Kidney (tissue), 14 donors: Measurements from ENCODE around the gene SLC1A7. TPM values are rescaled to one million over a fixed set of nuclear protein-coding genes. Genes with fewer than 3 reads are reported as not detected.

Source experiments
- DNase-seq, 5 donors: peaks; one replicate each; pipeline ENCODE4 v3.0.0-alpha.2; 2013 to 2020
- FAIRE-seq: peaks from 2 replicates; lab custom pipeline; 2012; peaks lifted over from hg19 to GRCh38; lab: Jason Lieb, UNC
- H3K27ac ChIP-seq, 2 donors: one replicate each; pipeline ENCODE4 v1.7.0; 2013; ENCODE audit warnings: low read depth in 2 of 2, low read length in 2 of 2, inconsistent platforms in 1 of 2
- H3K27me3 ChIP-seq: one replicate; pipeline ENCODE4 v1.7.1; 2013; ENCODE audit warnings: low read length, inconsistent platforms; ENCODE audit not compliant: control insufficient read depth, insufficient read depth
- H3K36me3 ChIP-seq, 3 donors: one replicate each; pipeline versions ENCODE4 v1.7.0 to v1.7.1; 2013; ENCODE audit warnings: low read length in 3 of 3, control low read depth in 1 of 3, inconsistent platforms in 1 of 3; ENCODE audit not compliant: insufficient read depth in 3 of 3, control insufficient read depth in 2 of 3
- H3K4me1 ChIP-seq, 3 donors: one replicate each; pipeline versions ENCODE4 v1.7.0 to v1.7.1; 2013; ENCODE audit warnings: low read length in 3 of 3, inconsistent platforms in 1 of 3, low read depth in 1 of 3; ENCODE audit not compliant: control insufficient read depth in 2 of 3, insufficient read depth in 2 of 3
- H3K4me3 ChIP-seq, 3 donors: one replicate each; pipeline versions ENCODE4 v1.7.0 to v1.8.1; 2013; ENCODE audit warnings: low read length in 3 of 3, control low read depth in 1 of 3, inconsistent platforms in 1 of 3
- H3K9ac ChIP-seq, 3 donors: one replicate each; pipeline versions ENCODE4 v1.7.0 to v1.7.1; 2013; ENCODE audit warnings: low read length in 3 of 3, control low read depth in 1 of 3, inconsistent platforms in 1 of 3
- H3K9me3 ChIP-seq, 3 donors: one replicate each; pipeline versions ENCODE4 v1.7.0 to v1.7.1; 2013; ENCODE audit warnings: low read length in 3 of 3, control low read depth in 1 of 3, inconsistent platforms in 1 of 3; ENCODE audit not compliant: control insufficient read depth in 2 of 3, insufficient read depth in 1 of 3
- intact Hi-C: fragments of 100-400 bp; cut with DNase I; formaldehyde crosslinking; loops from one replicate; pipeline ENCODE4 v1.11.1; 2022
- polyA plus RNA-seq: library from polyadenylated mRNA; stranded (reverse); fragments of 350-450 nt; fragmentation: Illumina TruSeq; extraction: RNeasy Lipid Tissue Mini Kit (QIAGEN cat#74804); gene quantifications from one replicate; pipeline ENCODE4 v1.2.3, GENCODE V29; 2014; ENCODE audit warnings: low read depth, low replicate concordance; ENCODE audit not compliant: insufficient read depth
- total RNA-seq: library from RNA; stranded (reverse); fragmentation: NEBNext Ultra II Directional; extraction: Animal tissue kit (Norgen Biotek cat#: 25700); gene quantifications from one replicate; pipeline ENCODE4 v1.2.1, GENCODE V29; 2021
- TF ChIP-seq, protein P1 (sequence below): IDR thresholded peaks from 3 replicates; pipeline ENCODE4 v1.5.1; 2012; ENCODE audit warnings: mild to moderate bottlenecking, moderate library complexity, borderline replicate concordance; ENCODE audit not compliant: insufficient read depth; ENCODE audit errors: extremely low read depth
- donor health status: control.
- donor health status: control.
- donor health status: control.
- donor health status: control.
- donor health status: control.
- donor health status: DM: yes; HTN: yes; CAD: no.
- donor health status: Normal renal cell carcinoma (clear cell type).

Gene SLC1A7
- total and polyA plus RNA-seq, 2 donors from 2014 or later: 1.0 TPM; not detected in 1

GRCh38 chr1:53092659-53093450 is 49.6 kb downstream of the SLC1A7 start:
- Histone ChIP-seq H3K36me3 (no peaks in the 10 kb centered on the region), H3K9me3 (no peaks in the 10 kb centered on the region), H3K4me1 (no peaks in the 10 kb centered on the region), H3K4me3 (no peak overlapping the region), H3K9ac (no peak overlapping the region), H3K27ac (no peak overlapping the region), H3K27me3 (no peaks in the 10 kb centered on the region)
- TF ChIP-seq, protein P1, sequence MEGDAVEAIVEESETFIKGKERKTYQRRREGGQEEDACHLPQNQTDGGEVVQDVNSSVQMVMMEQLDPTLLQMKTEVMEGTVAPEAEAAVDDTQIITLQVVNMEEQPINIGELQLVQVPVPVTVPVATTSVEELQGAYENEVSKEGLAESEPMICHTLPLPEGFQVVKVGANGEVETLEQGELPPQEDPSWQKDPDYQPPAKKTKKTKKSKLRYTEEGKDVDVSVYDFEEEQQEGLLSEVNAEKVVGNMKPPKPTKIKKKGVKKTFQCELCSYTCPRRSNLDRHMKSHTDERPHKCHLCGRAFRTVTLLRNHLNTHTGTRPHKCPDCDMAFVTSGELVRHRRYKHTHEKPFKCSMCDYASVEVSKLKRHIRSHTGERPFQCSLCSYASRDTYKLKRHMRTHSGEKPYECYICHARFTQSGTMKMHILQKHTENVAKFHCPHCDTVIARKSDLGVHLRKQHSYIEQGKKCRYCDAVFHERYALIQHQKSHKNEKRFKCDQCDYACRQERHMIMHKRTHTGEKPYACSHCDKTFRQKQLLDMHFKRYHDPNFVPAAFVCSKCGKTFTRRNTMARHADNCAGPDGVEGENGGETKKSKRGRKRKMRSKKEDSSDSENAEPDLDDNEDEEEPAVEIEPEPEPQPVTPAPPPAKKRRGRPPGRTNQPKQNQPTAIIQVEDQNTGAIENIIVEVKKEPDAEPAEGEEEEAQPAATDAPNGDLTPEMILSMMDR: no peak
- FAIRE-seq (no peak), DNase-seq (no peak)
- intact Hi-C loops: no loop called here

DNA sequence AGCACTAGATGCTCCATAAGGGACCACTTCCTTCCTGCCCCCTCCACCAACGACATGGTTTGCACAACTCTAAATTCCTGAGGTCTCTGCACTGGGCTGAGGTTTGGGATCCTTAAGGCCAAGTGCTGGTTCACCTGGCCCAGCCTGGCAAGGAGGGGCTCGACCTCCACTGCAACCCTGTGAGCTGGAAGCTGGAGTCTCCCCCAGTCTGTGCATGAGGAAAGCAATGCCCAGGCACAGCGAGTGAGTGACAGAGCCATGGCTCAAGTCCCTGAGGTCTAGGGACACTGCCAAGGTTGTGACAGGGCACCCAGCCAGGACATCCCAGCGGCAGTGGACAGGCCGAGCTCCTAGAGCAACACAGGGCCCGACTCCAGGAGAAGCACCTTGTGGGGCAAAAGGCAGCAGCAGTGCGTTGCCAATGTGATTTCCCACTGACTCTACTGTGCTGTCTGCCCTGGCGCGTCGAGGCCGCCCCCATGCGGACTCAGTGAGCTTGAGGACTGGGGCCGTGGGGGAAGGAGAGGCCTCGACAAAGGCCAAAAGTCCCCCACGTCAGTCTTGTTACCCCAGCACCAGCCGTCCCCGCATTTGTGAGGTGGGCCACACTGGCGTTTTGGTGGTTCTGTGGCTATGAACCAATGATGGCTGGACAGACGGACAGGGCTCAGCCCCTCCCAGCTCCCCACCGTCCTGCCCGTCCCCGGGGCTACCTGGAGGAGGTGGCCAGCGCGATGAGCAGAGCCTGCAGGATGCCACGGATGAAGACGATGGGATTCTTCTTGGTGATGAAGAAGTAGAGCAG is 50.4 kb downstream of the SLC1A7 start:
- DNase-seq (no peak), FAIRE-seq (no peak)
- intact Hi-C loops: no loop called here
- Histone ChIP-seq H3K9ac (no peak overlapping the region), H3K4me1 (no peaks in the 10 kb centered on the region), H3K27me3 (no peaks in the 10 kb centered on the region), H3K9me3 (no peaks in the 10 kb centered on the region), H3K27ac (no peak overlapping the region), H3K4me3 (no peak overlapping the region), H3K36me3 (no peaks in the 10 kb centered on the region)
- TF ChIP-seq, protein P1: no peak

DNA sequence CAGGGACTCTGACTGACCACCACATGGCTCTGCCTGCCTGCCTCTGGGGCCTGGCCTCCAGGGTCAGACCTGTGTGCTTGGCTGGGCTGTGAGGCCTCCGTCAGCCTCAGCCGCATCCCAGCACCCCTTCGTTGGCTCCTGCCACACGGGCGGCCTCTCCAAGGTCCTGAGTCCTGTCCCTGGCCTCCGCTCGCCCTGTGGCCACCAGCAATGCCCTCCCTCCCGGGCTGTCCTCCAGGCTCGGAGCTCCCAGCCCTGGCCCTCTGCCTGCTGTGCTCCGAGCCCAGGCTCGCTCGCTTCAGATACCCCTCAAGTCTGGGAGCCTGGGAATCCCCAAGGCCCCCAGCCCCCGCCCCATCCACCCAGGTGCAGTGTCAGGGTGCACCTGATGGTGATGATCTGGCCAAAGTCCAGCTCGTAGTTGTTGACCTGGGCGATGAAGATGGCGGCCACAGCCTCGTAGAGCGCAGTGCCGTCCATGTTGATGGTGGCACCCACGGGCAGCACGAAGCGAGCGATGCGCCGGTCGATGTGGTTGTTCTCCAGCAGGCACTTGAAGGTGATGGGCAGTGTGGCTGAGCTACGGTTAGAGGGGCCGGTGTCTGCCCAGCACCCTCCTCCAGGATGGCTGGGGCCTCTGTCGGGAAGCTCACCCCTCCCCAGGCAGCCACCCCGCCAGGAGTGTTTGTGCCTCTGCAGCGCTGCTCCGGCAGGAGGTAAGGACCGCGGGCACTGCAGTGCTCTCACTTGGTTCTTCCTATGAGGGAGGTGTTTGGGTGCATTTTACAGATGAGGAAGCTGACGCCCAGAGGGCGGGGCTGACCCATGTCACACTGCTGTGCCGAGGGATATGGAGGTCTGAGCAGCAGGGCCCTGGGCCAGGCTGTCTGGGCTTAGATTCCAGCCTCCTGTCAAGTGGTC is 52.0 kb downstream of the SLC1A7 start:
- Histone ChIP-seq H3K27ac (no peak overlapping the region), H3K9ac (no peak overlapping the region), H3K4me3 (no peak overlapping the region), H3K9me3 (no peaks in the 10 kb centered on the region), H3K36me3 (no peaks in the 10 kb centered on the region), H3K27me3 (no peaks in the 10 kb centered on the region), H3K4me1 (no peaks in the 10 kb centered on the region)
- DNase-seq (no peak), FAIRE-seq (no peak)
- TF ChIP-seq, protein P1: no peak
- intact Hi-C loops: no loop called here
